Osteocyte (in vitro differentiated cells): Measurements from ENCODE around the gene ILRUN. TPM values are rescaled to one million over a fixed set of nuclear protein-coding genes. Genes with fewer than 3 reads are reported as not detected.
A peak's percentile ranks its signal among the peaks of the same experiment; 100 is the strongest.
"Not testable (repeated sequence)": the region's sequence is repeated elsewhere in the genome, so short reads cannot be mapped to it uniquely, and the experiment has no call there.

Experiments
- DNase-seq: peaks from one replicate; pipeline ENCODE4 v3.0.0; 2021; ENCODE audit warnings: mixed read lengths; ENCODE audit not compliant: unreplicated experiment; ENCODE audit errors: extremely low spot score
- H3K27ac Mint-ChIP-seq: one replicate; pipeline ENCODE4 v1.8.0; 2021; ENCODE audit warnings: mild to moderate bottlenecking, mixed read lengths; ENCODE audit not compliant: unreplicated experiment
- H3K27me3 Mint-ChIP-seq: one replicate; pipeline ENCODE4 v1.8.0; 2021; ENCODE audit warnings: mixed read lengths; ENCODE audit not compliant: unreplicated experiment
- H3K36me3 Mint-ChIP-seq: one replicate; pipeline ENCODE4 v1.8.0; 2021; ENCODE audit warnings: mixed read lengths; ENCODE audit not compliant: unreplicated experiment
- H3K4me1 Mint-ChIP-seq: one replicate; pipeline ENCODE4 v1.8.0; 2021; ENCODE audit warnings: mixed read lengths; ENCODE audit not compliant: unreplicated experiment
- H3K4me3 Mint-ChIP-seq: one replicate; pipeline ENCODE4 v1.8.0; 2021; ENCODE audit warnings: mild to moderate bottlenecking, moderate library complexity, mixed read lengths; ENCODE audit not compliant: unreplicated experiment
- H3K9me3 Mint-ChIP-seq: one replicate; pipeline ENCODE4 v1.8.0; 2021; ENCODE audit warnings: mixed read lengths; ENCODE audit not compliant: unreplicated experiment
- total RNA-seq: library from RNA; stranded (reverse); gene quantifications from 2 replicates; pipeline ENCODE4 v1.2.1, GENCODE V29; 2021
- TF ChIP-seq, protein P1 (sequence below): fragments of 200-600 bp; sonication (generic); IDR thresholded peaks from 2 replicates; pipeline ENCODE4 v1.5.0; 2021; ENCODE audit warnings: antibody characterized with exemption, mild to moderate bottlenecking, moderate library complexity

Gene ILRUN
- total RNA-seq, 1 donor from 2014 or later, result 50.2 TPM

DNA sequence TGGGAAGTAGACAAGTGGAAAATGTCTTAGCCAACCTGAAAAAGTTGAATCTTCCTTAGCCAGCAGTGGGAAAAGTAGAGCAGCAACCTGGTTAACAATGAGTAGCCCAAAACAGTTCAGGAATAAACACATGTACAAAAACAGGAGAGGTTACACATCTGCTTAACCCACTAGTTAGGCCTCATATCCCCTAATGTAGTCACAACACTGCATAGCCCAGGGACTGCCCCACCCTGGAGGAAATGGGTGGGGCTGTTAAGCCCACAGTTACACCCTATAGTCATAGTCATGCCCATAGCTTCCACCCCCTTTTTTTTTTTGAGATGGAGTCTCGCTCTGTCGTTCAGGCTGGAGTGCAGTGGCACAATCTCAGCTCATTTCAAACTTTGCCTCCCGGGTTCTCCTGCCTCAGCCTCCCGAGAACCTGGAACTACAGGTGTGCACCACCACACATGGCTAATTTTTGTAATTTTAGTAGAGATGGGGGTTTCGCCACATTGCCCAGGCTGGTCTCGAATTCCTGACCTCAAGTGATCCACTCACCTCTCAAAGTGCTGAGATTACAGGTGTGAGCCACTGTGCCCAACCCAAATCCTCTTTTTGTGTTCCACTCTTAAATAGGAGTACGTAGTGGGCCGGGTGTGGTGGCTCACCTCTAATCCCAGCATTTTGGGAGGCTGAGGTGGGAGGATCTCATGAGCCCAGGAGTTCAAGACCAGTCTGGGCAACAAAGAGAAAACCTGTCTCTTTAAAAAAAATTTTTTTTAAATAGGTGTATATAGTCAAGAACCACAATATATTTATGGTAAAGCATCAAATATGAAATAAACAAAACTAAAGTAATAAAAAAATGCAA lies 24.5 kb downstream of the ILRUN start:
- Mint-ChIP-seq H3K36me3 (peaks cover 4% of the 10 kb centered on the region), H3K9me3 (no peaks in the 10 kb centered on the region), H3K27ac (peak overlapping the region; percentile 80), H3K4me3 (no peak overlapping the region), H3K4me1 (peaks cover 34% of the 10 kb centered on the region), H3K27me3 (no peaks in the 10 kb centered on the region)
- TF ChIP-seq, protein P1, sequence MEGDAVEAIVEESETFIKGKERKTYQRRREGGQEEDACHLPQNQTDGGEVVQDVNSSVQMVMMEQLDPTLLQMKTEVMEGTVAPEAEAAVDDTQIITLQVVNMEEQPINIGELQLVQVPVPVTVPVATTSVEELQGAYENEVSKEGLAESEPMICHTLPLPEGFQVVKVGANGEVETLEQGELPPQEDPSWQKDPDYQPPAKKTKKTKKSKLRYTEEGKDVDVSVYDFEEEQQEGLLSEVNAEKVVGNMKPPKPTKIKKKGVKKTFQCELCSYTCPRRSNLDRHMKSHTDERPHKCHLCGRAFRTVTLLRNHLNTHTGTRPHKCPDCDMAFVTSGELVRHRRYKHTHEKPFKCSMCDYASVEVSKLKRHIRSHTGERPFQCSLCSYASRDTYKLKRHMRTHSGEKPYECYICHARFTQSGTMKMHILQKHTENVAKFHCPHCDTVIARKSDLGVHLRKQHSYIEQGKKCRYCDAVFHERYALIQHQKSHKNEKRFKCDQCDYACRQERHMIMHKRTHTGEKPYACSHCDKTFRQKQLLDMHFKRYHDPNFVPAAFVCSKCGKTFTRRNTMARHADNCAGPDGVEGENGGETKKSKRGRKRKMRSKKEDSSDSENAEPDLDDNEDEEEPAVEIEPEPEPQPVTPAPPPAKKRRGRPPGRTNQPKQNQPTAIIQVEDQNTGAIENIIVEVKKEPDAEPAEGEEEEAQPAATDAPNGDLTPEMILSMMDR, result no peak
- no peak for DNase-seq

DNA sequence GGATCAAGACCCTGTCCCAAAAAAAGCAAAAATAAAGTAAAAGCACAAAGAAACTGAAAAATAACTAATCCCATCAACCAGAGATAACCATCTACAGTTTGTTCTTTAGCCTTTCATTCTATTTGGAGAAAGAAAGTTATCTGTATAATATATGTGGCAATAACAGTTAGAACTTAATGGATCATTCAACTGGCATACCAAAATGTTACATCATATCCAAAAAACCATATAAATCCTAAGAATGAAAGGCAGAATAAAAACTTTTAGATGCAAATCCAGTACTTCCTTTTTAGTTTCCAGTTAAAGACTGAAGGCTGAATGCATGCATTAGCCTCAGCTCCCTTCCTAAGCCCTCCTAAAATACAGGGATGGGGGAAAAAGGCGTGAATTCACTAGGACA lies 25.2 kb downstream of the ILRUN start:
- no peaks in the 10 kb centered on the region for H3K9me3 Mint-ChIP-seq
- no peaks in the 10 kb centered on the region for H3K27me3 Mint-ChIP-seq
- peak overlapping the region; percentile 80 for H3K27ac Mint-ChIP-seq
- TF ChIP-seq, protein P1, result no peak
- H3K4me1 Mint-ChIP-seq, result peaks cover 41% of the 10 kb centered on the region
- no peak for DNase-seq
- H3K4me3 Mint-ChIP-seq, result no peak overlapping the region
- peaks cover 4% of the 10 kb centered on the region for H3K36me3 Mint-ChIP-seq

DNA sequence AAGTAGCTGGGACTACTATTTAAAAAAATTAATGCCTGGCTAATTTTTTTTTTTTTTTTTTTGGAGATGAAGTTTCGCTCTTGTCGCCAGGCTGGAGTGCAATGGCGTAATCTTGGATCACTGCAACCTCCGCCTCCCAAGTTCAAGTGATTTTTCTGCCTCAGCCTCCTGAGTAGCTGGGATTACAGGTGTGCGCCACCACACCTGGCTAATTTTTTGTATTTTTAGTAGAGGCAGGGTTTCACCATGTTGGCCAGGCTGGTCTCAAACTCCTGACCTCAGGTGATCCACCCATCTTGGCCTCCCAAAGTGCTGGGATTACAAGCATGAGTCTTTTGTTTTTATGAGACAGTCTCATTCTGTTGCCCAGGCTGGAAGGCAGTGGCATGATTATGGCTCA lies 27.8 kb downstream of the ILRUN start:
- H3K4me1 Mint-ChIP-seq, result peaks cover 61% of the 10 kb centered on the region
- not testable (repeated sequence) for H3K36me3 Mint-ChIP-seq, H3K27ac Mint-ChIP-seq, H3K27me3 Mint-ChIP-seq, H3K9me3 Mint-ChIP-seq, H3K4me3 Mint-ChIP-seq, DNase-seq

DNA sequence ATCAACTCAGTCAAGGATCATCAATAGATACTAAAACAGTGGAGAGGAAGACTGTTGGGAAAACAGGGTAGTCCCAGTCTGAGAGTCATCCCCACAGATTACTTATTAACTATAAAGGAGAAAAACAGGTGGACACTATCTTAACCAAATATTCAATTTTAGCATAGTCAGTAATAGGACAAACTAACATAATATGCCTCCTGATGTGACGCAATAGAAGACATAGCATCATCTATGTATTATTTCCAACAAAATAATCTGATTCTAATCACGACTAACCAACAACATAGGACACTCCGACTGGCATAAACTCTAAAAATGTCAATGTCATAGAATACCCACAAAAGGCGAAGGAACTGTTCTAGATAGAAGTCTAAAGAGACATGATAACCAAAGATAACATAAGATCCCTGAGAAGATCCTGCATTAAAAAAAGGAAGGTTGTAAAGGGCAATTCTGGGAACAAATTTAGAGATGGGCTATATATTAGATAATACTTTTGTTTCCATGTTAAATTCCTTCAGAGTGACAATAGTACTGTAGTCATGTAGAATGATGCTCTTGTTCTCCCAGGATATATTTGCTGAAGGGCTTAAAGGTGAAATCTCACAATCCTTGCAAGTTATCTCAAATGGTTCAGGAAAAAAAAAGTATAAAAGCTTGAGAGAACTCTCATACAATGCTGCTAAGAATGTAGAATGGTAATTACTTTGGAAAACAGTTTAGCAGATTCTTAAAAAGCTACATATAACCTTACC lies 28.9 kb downstream of the ILRUN start:
- Mint-ChIP-seq H3K4me1 (peaks cover 55% of the 10 kb centered on the region), H3K9me3 (no peaks in the 10 kb centered on the region), H3K4me3 (no peak overlapping the region), H3K27ac (no peak overlapping the region), H3K27me3 (no peaks in the 10 kb centered on the region), H3K36me3 (peaks cover 2% of the 10 kb centered on the region)
- TF ChIP-seq, protein P1, result no peak
- DNase-seq, result no peak

DNA sequence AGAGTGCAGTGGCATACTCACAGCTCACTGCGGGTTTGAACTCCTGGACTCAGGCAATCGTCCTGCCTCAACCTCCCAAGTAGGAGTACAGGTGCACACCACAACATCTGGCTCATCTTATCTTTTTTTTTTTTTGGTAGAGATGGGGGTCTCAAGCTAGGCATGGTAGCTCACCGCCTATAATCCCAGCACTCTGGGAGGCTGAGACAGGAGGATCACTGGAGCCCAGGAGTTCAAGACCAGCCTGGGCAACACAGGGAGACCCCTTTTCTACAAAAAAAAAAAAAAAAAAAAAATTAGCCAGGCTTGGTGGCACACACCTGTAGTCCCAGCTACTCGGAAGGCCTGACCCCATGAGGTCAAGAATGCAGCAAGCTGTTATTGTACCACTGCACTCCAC lies 31.5 kb downstream of the ILRUN start:
- Mint-ChIP-seq H3K27me3 (no peaks in the 10 kb centered on the region), H3K36me3 (peaks cover 3% of the 10 kb centered on the region), H3K27ac (peak overlapping the region; percentile 88), H3K9me3 (no peaks in the 10 kb centered on the region), H3K4me3 (no peak overlapping the region), H3K4me1 (peaks cover 54% of the 10 kb centered on the region)
- no peak for DNase-seq
- TF ChIP-seq, protein P1, result no peak
